Measurements from ENCODE around the gene VMAC.
"Not testable (repeated sequence)": the region's sequence is repeated elsewhere in the genome, so short reads cannot be mapped to it uniquely, and the experiment has no call there.

VMAC gene

GRCh38 chr19:5884065-5884811 is 20.4 kb upstream of the VMAC start:
- not testable (repeated sequence) for DNase-seq

DNA sequence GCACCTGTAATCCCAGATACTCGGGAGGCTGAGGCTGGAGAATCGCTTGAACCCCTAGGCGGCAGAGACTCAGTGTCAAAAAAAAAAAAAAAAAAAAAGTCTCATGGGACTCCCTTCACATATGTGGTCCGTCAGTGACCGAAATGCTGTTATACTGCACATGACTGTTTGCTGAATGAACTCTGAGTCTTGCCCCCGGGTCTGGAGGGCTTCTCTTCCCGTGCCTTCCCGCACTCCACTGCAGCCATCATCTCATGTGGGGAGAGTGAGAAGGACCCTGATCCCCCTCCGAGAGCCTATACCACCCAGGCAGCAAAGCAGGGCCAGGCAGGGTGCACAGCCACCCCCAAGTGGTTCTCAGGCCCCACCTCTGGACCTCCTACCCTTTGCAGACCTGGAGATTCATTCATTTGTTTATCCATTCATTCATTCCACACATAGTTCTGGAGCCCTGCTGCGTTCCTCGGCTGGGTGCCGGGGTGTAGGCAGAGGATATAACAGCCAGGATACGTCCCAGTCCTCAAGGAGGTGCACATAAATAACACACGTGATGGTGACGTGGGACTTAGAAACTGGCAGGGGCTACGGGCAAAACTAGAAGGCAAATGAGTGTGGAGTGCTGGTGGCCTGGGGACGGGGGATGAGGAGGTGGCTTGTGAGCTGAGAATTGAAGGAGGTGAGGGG is 15.2 kb upstream of the VMAC start:
- no peak for DNase-seq

DNA sequence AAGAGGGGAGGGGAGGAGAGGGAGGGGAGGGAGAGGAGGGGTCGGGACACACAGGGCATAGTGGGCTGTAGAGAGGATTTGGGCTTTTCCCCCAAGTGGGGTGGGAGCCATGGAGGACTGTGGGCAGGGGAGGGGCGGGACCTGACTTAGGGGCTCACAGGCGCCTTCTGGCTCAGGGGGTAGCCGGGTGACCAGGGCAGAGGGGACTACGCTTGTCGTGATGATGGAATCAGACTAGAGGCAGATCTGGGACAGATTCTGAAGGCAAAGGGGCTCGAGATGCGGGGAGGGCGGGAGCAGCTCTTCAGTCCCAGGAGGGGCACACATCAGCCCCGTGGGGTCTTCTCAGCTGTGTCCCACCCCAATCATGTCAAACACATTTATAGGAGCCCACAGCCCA is 14.6 kb upstream of the VMAC start:
- no peak for DNase-seq

- no peak for DNase-seq
Observed at GRCh38 chr19:5891572-5891937, 13.1 kb upstream of the VMAC start.

DNA sequence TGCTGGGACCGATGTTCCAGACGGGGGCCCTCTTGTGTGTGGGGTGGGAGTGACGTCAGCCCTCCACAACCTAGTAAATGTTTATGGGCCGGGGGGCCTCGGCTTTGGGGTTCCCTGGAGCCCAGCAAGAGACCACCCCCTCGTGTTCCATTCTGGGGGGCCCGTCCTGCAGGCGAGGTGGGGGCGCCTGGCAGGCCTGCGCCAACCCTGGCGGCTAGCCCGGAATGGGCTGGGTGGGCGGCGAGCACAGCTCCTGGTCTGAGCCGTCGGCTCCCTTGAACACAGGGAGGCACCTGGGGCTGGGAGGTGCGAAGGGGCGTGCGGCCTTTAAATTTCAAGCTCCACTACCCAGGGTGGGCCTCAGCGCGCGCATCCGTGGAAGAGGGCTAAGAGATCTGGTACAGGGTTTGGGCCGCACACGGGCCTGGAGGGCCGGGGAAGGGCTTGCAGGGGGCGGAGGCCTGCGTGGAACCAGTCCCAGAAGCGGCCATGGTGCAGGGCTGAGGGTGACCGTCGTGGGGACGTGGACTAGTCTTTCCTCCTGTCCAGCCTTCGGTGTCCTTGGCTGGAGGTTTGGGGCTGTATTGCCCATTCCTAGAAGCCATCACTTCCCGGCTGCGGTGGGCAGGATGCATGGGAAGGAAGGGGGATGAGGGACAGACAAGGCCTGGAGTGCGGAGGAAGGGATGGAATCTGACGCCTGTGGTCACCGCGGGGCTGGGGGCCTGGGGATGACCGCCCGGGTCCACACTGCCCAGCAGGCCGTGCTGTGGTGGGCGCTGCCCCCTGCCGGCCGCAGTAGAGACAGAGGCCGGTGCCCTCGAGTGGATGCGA is 12.5 kb upstream of the VMAC start:
- no peak for DNase-seq

- no peak for DNase-seq
Observed at GRCh38 chr19:5892772-5893275, 11.8 kb upstream of the VMAC start.

DNA sequence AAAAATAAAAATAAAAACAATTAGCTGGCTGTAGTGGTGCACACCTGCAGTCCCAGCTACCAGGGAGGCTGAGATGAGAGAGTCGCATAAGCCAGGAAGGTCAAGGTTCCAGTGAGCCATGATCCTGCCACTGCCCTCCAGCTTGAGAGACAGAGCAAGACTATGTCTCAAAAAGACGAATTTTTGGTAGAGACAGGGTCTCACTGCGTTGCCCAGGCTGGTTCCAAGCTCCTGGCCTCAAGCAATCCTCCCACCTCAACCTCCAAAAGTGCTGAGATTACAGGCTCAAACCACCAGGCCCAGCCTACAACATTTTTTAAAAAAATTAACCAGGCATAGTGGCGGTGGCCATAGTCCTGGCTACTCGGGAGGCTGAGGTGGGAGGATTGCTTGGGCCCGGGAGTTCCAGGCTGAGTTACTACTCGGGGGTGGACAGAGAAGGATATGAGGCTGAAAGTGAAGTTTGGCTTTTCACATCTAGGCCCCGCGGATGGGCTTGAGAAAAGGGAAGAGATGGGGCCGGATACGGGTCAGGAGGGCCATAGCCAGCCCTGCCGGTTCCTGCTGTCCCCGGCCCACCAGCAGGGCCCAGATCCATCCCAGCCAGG is 11.3 kb upstream of the VMAC start:
- DNase-seq: no peak

- DNase-seq: no peak
Observed at GRCh38 chr19:5893907-5894703, 10.6 kb upstream of the VMAC start.

GRCh38 chr19:5894704-5895349 is 9.8 kb upstream of the VMAC start:
- DNase-seq: no peak

DNA sequence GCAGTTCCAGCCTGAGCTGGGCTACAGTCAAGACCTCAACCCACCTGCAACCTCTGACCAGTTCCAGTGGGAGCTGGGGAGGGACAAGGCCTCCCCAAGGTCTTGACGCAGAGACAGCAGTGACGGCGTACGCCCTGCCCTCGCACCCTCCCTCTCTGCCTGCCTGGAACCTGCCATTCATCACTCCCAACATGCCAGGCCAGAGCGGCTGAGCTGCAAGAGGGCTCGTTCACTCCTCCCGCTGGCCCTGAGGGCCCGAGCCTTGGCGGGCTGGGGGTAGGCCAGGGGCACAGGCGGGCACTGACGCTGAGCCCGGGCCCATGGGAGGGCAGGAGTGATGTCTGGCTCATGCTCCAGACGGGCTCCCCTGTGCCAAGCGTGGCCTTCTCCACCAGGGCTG is 9.3 kb upstream of the VMAC start:
- no peak for DNase-seq

- DNase-seq: no peak
Observed at GRCh38 chr19:5895890-5896289, 8.8 kb upstream of the VMAC start.

GRCh38 chr19:5896365-5897076 is 8.2 kb upstream of the VMAC start:
- no peak for DNase-seq

GRCh38 chr19:5897189-5897969 is 7.3 kb upstream of the VMAC start:
- no peak for DNase-seq

DNA sequence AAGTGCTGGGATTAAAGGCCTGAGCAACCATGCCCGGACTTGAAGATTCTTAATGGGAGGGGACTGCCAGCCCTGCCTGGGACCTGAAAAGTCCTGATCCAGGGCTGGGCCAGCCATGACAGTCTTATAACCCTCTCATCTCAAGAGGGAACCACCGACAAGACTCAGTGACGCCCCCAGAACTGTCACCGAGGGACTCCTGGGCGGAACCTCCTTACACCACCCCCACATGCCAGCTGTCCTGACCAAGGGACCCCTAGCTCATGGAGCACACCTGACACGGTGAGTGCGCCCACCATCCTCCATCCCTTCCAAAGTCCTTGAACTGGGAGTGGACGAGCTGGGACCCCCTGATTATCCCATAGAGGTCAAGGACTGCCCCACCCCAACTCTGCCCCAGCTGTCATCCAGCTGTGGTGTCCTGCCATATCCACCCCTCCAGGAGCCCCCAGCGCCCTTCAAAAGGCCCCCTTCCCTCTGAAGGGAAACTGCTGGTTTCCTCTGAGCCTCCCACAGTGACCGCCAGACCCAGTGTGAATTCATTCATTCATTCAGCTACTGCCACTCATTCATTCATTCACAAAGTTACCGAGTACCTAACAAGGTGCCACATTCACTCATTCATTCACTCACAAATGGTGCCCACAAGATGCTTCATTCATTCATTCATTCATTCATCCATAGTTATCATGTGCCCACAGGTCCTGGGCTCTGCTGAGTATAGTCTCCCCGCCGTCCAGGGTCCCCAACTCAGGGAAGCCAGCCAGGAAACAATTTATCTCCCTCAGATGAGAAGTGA is 4.7 kb upstream of the VMAC start:
- DNase-seq: no peak

DNA sequence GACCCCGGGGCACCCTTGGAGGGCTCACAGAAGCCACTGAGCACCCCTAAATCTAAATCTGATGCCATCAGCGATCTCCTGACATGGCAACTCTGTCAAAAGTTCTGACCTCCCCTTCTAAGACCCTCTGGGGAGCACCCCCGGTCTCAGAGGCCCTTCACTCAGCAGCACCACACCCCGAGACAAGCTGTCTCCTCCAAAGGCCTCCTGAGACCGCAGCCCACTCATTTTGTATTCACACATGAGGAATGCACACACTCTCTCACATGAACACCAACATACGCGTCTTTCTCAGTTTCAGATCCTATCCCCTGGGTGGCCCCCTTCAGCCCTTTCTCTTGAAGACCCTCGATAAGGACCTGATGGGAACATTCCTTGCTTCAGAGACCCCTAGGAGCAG is 3.7 kb upstream of the VMAC start:
- DNase-seq: no peak

GRCh38 chr19:5903056-5903623 is 1.5 kb upstream of the VMAC start:
- no peak for DNase-seq

DNA sequence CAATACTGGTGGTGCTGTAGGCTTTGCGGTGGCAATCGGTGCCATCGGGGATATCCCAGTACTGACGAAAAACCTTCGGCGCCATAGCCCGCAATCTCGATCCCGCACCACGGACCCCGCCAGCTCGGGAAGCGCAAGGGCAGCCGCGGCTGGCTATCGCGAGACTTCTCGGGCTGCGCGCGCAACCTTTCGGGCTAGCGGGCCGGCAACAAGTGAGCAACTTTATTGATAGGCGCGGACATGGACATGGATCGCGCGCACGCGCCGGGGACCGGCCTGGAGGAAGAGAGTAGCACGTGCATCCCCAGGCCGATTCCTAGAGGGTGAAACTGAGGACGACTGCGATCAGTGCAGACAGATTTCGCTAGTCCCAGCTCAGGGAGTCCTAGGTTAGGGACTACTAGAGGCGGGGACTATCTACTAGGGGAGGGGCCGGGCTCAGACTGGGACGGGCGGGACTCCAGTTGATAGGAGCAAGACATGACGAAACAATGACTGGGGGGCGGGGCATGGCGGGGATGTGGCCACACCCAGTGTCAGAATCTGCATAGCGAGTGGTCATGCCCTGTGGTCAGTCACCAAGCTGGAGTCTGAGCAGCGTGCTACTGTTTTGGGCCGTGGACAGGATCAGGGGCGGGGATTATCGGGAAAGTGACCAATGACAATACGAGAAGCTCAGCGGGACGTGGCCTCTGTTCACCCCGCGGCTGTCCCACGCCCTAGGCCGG is 884 bp upstream of the VMAC start, which contains the start of gene NDUFA11:
Gene NDUFA11, minus strand, starts transcription at position 167 of the 728 bp plus-strand sequence. Its CDS starts 82 bp downstream, at position 85.
- DNase-seq: peak; percentile 86

DNA sequence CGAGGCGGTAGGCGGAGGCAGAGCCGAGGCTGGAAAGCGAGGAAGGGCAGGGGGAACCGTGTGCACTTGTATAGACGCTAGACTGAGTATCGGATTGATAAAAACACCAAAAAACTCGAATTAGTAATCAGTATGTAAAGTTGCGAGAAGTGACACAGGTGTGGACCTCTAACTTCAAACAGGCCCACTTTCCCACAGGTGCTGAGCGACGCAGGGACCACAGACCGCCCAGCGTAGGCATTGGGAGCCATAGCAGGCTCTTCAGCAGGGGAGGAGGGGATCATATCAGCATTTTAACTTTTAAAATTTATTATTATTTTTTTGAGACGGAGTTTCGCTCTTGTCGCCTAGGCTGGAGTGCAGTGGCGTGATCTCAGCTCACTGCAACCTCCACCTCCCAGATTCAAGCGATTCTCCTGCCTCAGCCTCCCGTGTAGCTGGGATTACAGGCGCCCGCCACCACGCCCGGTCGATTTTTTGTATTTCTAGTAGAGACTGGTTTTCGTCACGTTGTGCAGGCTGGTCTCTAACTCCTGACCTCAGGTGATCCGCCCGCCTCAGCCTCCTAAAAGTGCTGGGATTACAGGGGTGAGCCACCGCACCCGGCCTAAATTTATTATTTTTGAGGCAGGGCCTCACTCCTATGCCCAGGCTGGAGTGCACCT is 574 bp downstream of the VMAC start:
- DNase-seq: no peak
